Measurements from ENCODE around the gene MYH11. TPM values are rescaled to one million over a fixed set of nuclear protein-coding genes. Genes with fewer than 3 reads are reported as not detected.
"Not testable (repeated sequence)": the region's sequence is repeated elsewhere in the genome, so short reads cannot be mapped to it uniquely, and the experiment has no call there.

MYH11 gene
- total RNA-seq, 2 donors from 2014 or later: 64.7 to 75.8 TPM

DNA sequence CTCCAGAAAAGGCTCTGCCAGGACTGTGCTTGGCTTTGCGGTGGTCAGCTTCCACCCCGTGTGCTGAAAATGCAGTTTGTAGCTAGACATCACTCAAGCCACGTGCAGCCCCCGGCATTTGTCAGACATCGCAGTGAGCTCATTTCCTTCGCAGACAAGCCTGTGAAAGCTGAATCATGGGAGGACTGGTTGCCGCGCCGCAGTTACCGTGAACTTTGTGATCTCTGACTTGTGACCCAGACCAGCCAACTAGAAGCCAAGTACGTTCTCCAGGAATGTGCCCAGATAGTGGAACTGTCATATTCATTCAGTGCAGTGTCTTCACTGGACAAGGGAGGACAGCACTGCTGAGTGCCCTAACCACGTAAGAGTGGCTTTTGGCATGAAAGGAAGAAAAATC, 148.7 kb downstream of the MYH11 start:
- intact Hi-C loops (cut with DNase I): loop anchor here in 1 of 2 donors (10.0 kb wide), 1 partner anchor 283 kb away; no protein-coding TSS in a partner anchor
- ATAC-seq (no peak), DNase-seq (no peak)

DNA sequence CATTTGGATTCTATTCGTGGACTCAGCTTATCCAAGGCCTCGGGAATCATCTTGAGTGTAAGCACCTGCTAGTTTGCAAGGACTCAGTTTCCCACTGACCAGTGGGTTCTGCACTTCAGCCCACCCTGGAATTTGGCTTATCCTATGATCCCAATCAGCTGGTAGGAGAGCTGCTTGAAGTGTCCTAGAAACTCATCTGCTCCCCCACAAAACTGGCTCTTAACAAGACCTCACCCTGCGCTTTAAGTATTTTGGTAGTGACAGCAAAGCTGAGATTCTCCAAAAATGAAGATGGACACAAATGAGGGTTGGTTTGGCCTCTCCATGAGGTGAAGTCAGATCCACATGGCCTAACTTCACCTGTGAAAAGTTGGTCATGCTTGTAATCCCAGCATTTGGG, 149.5 kb downstream of the MYH11 start:
- ATAC-seq: no peak
- intact Hi-C loops (cut with DNase I): loop anchor here in 1 of 2 donors (10.0 kb wide), 1 partner anchor 283 kb away; no protein-coding TSS in a partner anchor
- no peak for DNase-seq

DNA sequence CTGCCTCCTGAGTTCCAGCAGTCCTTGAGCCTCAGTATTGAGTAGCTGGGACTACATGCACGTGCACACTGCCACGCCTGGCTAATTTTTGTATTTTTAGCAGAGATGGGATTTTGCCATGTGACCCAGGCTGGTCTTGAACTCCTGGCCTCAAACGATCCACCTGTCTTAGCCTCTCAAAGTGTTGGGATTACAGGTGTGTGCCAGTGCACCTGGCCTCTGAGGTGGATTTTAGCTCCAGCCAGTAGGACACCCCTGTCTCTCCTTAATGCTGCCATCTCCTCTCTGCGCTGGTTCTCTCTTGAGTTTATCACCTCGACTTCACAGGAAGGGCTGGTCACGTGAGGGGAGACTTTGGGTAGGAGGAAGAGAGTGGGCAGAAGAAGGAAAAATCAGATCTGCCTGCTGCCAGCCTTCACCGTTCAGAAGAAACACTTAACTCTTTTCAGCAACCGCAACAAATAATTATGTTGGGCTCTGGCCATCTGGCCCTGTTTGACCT, 151.7 kb downstream of the MYH11 start:
- DNase-seq (no peak), ATAC-seq (no peak)
- intact Hi-C loops (cut with DNase I): loop anchor here in 1 of 2 donors (10.0 kb wide), 1 partner anchor 280 kb away; no protein-coding TSS in a partner anchor

DNA sequence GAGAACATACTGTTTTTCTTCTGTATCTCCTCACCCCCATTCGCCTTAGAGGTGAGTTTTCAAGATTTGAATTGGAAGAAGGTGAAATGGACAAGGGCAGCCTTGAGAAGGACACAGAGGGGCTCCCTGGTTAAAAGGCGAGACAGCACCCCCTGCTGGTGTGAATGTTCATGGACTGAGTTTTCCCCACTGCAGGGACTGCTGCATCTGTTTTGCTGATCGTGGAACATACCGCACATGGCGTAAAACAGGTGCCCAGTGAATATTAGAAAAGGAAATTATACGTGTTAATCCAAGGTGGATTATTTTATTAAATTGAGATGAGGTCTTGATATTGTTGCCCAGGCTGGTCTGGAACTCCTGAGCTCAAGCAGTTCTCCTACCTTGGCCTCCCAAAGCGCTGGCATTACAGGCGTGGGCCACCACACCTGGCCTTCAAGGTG, 152.3 kb downstream of the MYH11 start:
- peak; percentile 78 for DNase-seq
- peak; percentile 70 to 82 for ATAC-seq
- intact Hi-C loops (cut with DNase I): loop anchor here in 1 of 2 donors (10.0 kb wide), 1 partner anchor 280 kb away; no protein-coding TSS in a partner anchor

DNA sequence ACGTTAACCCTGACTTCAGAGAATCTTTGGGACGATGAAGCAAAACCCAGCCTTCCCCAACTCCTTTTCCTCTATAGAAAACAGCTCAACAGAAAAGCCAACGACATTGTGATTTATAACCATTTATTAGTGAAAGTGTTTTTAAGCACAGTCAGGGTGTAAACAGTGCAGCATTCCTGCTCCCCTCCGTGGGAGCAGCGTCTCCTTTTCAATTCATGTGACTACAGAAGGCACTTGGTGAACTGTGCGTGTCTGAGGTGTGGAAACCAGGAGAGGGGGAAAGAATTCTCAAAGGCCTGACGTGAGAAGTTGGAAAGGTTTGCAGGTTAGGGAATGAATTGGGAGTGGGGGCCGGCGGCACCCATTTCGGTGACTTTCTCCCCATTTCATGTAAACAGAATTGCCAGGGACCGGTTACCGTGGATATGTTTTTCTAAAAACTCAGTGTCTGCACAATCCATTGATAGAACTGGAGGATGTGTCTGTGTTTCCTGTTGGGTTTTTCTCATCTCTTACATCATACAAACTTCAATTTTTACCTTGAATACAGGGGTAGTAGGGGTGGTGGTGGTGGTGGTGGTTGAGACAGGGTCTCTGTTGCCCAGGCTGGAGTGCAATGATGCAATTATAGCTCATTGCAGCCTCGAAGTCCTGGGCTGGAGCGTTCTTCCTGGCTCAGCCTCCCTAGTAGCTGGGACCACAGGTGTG, 153.6 kb downstream of the MYH11 start:
- intact Hi-C loops (cut with DNase I): loop anchor here in 1 of 2 donors (10.0 kb wide), 1 partner anchor 278 kb away; no protein-coding TSS in a partner anchor
- ATAC-seq: no peak
- DNase-seq: no peak

DNA sequence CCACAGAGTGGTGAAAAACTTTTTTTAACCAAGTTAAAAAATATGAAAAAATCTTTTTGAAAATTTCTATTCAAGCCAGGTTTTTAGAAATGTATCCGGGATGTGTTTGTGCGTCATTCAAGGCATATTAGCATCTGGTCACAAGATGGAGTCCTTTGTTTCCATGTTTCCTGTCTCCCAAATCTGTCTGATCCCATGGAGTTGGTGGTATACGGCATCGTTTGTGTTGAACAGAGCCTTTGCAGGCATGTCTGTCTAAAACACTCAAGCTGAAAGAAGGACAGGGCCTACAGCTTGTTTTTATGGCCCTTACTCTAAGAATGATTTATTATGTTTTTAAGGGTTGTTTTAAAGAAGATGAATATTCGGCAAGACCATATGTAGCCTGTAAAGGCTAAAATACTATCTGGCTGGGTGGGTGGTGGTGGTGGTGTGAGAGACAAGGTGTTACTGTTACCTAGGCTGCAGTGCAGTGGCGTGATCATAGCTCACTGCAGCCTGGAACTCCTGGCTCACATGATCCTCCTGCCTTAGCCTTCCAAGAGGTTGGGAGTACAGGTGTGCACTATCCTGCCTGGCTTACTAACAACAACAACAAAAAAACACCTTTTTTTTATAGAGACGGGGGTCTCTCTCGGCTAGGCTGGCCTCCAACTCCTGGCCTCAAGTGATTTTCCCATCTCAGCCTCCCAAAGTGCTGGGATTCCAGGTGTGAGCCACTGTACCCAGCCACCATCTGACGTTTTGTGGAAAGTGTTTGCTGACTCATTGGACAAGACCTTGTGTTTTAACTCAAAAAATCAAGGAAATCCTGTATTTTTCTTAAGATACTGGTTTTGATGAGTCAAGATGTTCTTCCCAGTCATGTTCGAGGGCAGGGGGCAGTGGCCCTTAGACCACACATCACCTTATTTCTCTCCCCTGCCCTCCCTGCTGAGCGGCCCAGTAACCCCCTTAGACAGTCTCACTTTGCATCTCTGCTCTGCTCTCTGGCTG, 154.6 kb downstream of the MYH11 start:
- ATAC-seq: no peak
- no peak for DNase-seq
- intact Hi-C loops (cut with DNase I): loop anchor here in 1 of 2 donors (10.0 kb wide), 1 partner anchor 277 kb away; no protein-coding TSS in a partner anchor

DNA sequence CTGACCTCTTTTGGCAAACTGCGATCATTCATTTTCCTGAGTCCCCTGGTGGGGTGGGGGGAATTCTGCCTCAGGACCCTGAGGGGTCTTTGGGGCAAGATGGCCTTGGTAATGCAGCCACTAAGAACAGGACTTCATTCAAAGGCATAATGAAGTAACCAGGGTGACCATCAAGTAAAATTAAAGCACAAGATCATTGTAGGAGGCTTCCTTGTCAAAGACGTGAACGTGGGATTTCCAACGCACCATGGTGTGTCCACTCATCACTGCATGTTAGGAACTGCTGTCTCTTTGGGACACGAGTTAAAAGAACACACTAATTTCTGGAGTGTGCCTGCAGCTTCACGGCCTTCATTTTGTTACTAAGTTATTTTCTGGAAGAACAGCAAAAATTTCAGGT, 155.5 kb downstream of the MYH11 start:
- ATAC-seq: no peak
- DNase-seq: no peak
- intact Hi-C loops (cut with DNase I): loop anchor here in 1 of 2 donors (10.0 kb wide), 1 partner anchor 277 kb away; no protein-coding TSS in a partner anchor

DNA sequence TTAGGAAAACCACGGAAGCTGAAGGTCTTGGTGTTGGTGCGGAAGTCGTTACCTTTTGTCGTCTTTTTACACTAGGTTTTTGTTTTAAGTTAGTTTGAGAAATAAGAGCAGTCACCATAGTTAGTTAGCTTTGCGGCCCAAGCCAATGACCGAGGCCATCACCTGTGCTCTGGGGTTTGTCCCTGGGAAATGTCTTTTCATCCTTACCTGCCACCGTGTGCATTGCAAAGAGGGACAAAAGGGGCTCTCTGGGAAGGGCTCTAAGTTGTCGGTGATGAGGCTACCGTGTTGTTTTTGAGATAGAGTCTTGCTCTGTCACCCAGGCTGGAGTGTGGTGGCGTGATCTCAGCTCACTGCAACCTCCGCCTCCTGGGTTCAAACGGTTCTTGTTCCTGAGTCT, 157.0 kb downstream of the MYH11 start:
- intact Hi-C loops (cut with DNase I): loop anchor here in 1 of 2 donors (10.0 kb wide), 1 partner anchor 275 kb away; no protein-coding TSS in a partner anchor
- no peak for DNase-seq
- ATAC-seq: no peak

DNA sequence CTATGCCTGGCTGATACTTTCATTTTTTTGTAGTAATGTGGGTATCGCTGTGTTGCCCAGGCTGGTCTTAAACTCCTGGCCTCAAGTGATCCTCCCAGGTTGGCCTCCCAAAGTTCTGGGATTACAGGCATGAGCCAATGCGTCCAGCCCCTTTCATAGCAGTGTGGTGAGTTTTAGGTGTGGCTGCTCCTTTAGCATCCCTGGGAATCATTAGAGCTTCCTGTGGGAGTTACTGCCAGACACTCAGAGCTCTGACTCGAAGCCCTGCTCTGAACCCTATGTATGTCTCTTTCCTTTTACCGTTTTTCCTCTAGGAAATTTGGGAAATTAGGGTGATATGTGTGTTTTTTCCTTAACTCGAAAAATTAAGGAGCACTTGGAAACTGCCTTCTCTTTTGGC, 162.3 kb downstream of the MYH11 start:
- intact Hi-C loops (cut with DNase I): no loop called here
- ATAC-seq (no peak), DNase-seq (no peak)

DNA sequence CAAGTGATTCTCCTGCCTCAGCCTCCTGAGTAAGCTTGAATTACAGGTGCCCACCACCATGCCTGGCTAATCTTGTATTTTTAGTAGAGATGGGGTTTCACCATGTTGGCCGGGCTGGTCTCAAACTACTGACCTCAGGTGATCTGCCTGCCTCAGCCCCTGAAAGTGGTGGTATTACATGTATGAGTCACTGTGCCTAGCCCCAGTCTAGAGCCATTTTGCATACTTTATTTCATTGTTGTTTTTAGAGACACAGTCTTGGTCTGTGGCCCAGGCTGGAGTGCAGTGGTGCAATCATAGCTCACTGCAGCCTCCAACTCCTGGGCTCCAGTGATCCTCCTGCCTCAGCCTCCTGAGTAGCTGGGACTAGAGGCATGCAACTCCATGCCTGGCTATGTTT, 164.3 kb downstream of the MYH11 start:
- DNase-seq; intact Hi-C loops (cut with DNase I); ATAC-seq: not testable (repeated sequence)

DNA sequence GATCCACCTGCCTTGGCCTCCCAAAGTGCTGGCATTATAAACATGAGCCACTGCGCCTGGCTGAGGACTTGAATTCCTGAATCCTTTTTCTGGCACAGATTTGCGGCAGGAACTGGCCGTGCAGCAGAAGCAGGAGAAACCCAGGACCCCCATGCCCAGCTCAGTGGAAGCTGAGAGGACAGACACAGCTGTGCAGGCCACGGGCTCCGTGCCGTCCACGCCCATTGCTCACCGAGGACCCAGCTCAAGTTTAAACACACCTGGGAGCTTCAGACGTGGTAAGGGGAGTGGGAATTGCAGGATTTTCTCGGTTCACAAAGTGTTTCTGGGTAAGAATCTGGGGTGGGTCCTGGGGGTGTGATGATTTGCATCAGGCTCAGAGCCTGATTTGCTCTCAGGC, 165.8 kb downstream of the MYH11 start:
- DNase-seq (no peak), ATAC-seq (no peak)
- intact Hi-C loops (cut with DNase I): no loop called here

DNA sequence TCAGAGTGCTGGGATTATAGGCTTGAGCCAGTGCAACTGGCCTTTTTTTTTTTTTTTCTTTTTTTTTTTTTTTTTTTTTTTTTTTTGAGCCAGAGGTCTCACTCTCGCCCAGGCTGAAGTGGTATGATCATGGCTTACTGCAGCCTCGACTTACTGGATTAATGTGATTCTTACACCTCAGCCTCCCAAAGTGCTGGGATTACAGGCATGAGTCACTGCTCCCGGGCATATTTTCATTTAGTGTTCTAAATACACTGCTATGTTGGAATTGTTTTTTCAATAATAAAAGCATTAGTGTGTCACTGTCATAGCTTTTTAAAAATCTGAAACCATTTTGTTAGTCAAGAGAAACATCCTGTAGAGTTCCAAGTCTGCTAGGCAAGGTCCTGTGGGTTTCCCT, 166.5 kb downstream of the MYH11 start:
- ATAC-seq (no peak), DNase-seq (no peak)
- intact Hi-C loops (cut with DNase I): no loop called here

DNA sequence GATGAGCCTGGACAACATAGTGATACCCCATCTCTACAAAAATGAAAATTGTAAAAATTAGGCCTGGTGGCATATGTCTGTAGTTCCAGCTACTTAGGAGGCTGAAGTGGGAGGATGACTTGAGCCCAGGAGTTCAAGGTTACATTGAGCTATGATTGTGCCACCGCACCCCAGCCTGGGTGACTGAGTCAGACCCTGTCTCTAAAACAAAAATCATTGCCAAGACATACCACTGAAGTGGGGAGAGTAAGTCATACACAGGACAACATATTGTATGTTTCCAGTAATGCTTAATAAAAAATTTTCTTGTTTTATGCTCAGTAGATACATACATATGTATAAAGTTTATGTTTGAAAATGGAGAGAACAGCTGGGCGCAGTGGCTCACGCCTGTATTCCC, 167.5 kb downstream of the MYH11 start:
- intact Hi-C loops (cut with DNase I): no loop called here

DNA sequence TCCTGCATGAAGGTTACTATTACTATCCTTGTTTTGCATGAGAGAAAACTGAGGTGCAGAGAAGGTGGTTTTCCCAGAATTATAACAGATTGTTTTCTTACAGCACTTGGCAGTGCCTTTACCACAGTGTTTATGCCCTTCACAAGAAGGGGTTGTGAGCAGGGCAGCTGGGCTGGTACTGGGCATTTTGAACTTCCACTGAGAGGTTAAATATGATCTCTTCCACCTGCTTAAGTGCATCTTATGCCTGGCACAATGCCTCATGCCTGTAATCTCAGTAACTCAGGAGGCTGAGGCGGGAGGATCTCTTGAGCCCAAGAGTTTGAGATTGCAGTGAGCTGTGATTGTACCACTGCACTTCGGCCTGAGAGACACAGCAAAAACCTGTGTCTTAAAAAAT, 170.5 kb downstream of the MYH11 start:
- DNase-seq: no peak
- ATAC-seq: no peak
- intact Hi-C loops (cut with DNase I): no loop called here

More for the DNA sequence above, 167.5 kb downstream of the MYH11 start:
- ATAC-seq: no peak
- no peak for DNase-seq

DNA sequence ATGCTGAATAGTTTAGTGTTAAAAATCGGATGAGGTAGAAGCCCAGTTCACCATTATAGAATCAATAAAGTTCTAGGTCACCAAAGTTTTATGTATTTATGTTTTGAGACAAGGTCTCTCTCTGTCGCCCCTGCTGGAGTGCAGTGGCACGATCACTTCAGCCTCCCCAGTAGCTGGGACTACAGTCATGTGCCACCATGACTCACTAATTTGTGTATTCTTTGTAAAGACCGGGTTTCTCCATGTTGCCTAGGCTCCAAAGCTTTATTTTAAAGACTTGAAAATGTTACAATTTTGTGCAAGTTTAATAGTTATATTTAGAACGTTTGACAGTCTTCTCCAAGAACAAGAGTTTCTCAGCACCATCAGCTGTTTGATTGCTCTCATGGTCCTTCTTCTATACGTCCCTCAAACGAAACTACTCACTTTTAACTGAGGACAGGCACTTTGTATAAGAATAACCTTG, 174.7 kb downstream of the MYH11 start:
- ATAC-seq: peak in 1 of 2 donors; percentile 55
- intact Hi-C loops (cut with DNase I): no loop called here

DNA sequence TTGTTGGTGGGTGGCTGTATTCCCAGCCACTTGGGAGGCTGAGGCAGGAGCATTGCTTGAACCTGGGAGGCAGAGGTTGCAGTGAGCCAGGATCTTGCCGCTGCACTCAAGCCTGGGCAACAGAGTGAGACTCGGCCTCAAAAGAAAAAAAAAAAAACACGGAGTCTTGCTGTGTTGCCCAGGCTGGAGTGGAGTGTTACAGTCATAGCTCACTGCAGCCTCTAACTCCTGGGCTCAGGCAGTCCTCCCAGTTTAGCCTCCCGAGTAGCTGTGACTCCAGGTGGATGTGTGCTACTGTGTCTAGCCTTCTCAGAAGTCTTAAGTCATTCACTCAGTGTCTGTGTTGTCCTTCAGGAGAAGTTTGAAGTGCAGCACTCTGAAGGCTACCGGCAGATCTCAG, 179.4 kb downstream of the MYH11 start:
- intact Hi-C loops (cut with DNase I): no loop called here
- ATAC-seq: no peak
- DNase-seq: no peak

More for the DNA sequence above, 174.7 kb downstream of the MYH11 start:
- DNase-seq: peak; percentile 30

DNA sequence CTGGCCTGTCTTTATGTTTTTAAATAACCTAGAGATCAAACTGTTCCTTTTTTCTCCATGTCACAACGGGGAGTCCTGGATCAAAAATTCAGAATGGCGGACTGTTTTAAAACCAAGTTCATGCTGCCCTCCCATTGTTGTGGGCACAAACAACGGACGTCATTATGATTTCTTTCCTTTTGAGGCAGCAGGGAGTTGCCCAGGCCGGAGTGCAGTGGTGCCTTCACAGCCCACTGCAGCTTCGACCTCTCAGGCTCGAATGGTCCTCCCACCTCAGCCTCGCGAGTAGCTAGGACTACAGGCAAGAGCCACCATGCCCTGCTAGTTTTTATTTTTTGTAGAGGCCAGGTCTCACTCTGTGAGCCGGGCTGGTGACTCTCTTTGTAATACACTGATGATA, 180.3 kb downstream of the MYH11 start:
- DNase-seq (no peak), ATAC-seq (no peak)
- intact Hi-C loops (cut with DNase I): no loop called here

DNA sequence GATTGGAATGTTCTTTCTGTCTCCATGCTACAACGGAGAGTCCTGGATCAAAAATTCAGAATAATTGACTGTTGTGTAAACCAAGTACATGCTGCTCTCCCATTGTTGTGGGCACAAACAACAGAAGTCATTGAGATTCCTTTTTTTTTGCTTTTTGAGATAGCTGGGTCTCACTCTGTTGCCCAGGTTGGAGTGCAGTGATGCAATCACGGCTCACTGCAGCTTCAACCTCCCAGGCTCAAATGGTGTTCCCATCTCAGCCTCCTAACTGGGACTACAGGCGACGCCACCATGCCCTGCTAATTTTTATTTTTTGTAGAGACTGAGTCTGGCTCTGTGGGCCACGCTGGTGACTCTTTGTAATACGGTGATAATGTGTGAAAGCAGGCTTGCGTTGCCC, 182.3 kb downstream of the MYH11 start:
- no peak for ATAC-seq
- no peak for DNase-seq
- intact Hi-C loops (cut with DNase I): no loop called here

DNA sequence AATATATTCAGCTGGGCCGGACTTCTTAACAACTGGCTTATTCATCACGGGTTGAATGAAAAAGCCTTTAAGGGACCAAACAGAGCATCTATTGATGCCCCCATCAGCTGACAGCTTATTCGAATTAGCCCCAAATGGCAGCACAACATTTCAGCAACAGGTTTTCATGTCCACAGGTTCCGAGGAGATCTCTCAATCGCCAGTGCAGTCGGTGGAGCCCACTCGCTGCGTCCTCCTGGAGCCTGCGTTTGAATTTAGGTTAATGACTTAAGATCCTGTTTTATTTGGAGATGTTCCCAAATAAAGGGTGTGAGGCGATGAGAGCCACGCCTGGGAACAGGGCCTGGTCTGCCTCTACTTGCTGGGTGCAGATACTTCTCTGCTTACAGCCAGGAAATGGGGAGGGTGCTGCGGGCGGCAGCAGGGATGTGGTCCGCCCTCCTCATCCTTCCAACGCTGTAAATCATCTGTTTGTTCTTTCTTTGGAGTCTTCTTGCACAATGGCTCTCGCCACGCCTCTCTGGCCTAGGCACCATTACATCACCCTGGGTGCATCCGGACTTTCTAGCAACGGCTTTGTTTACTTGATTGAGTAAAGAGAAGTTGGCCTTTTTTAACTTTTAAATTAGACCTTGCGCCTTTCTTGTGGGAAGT, 184.2 kb downstream of the MYH11 start:
- intact Hi-C loops (cut with DNase I): no loop called here
- peak; percentile 93 for DNase-seq
- peak; percentile 95 to 98 for ATAC-seq

Measured in left cardiac atrium (tissue), 4 donors.